GM21737 (cell line): ENCODE data around the gene FBXO44.
"Not testable (repeated sequence)": the region's sequence is repeated elsewhere in the genome, so short reads cannot be mapped to it uniquely, and the experiment has no call there.

ENCODE experiments used
- ATAC-seq: cut with Tn5 transposase; IDR thresholded peaks from one replicate; pipeline ENCODE4 v1.9.1; 2021; ENCODE audit warnings: mild to moderate bottlenecking, moderate library complexity; ENCODE audit not compliant: unreplicated experiment

The FBXO44 gene, protein sequence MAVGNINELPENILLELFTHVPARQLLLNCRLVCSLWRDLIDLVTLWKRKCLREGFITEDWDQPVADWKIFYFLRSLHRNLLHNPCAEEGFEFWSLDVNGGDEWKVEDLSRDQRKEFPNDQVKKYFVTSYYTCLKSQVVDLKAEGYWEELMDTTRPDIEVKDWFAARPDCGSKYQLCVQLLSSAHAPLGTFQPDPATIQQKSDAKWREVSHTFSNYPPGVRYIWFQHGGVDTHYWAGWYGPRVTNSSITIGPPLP

DNA sequence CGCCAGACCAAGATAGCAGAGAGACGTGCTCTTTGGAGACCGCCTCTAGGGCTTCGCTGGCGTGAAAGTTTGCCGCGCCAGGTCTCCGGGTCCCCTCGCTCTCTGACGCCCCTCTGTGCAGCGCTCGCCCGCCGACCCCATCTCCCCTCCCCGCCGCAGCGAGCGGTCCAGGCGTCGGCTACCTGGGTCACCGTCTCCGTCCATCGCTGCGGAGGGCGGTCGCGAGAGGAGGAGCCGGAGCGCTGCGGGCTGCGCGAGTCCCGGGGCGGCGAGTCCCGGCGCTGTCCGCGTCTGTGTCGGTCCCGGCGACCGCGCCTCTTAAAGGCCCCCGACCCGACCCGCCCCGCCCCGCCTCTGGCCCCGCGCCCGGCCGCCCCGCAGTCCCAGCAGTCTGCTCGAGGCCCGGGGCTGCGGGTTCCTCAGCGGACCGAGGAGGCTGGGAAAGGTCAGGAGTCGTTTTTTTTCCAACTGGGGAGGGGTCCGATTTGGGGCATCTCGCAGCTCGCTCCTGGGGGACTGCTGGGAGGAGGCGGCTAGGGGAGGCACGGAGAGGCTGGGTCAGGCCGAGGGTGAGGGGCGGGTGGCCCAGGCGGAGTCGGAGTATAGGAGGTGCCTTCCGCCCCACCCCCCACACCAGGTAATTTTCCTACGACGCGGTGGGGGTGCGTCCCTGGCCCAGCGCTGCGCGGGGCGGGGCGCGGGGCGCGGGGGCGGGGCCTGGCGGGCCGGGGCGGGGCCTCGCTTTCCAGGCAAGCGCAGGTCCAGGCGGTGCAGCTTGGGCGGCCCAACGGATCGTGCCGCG lies at the start of gene FBXO44, which contains the start of gene FBXO2:
TSS of gene FBXO44 (plus strand) at position 741 of the 802 bp plus-strand sequence. CDS start 959 bp downstream, outside the sequence.
TSS of gene FBXO2 (minus strand) at position 293 of the 802 bp plus-strand sequence. CDS start at position 204, 89 bp downstream.
- ATAC-seq, result peak; percentile 75

DNA sequence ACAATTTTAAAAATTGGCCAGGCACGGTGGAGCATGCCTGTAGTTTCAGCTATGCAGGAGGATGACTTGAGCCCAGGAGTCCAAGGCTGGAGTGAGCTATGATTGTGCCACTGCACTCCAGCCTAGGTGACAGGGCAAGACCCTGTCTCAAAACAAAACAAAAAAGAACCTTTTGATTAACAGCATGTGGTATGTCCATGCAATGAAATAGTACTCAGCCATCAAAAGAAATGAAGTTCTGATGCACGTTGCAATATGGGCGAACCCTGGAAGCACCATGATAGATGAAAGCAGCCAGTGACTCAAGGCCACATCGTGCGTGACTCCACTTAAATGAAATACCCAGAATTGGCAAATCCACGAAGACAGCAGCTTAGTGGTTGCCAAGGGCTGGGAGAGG lies 47.9 kb upstream of the FBXO44 start:
- no peak for ATAC-seq

DNA sequence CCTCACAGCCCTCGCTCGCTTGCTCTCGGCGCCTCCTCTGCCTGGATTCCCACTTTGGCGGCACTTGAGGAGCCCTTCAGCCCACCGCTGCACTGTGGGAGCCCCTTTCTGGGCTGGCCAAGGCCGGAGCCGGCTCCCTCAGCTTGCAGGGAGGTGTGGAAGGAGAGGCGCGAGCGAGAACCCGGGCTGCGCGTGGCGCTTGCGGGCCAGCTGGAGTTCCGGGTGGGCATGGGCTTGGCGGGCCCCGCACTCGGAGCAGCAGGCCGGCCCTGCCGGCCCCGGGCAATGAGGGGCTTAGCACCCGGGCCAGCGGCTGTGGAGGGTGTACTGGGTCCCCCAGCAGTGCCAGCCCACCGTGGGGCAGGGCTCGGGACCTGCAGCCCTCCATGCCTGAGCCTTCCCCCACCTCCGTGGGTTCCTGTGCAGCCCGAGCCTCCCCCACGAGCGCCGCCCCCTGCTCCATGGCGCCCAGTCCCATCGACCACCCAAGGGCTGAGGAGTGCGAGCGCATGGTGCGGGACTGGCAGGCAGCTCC lies 46.0 kb upstream of the FBXO44 start:
- not testable (repeated sequence) for ATAC-seq

DNA sequence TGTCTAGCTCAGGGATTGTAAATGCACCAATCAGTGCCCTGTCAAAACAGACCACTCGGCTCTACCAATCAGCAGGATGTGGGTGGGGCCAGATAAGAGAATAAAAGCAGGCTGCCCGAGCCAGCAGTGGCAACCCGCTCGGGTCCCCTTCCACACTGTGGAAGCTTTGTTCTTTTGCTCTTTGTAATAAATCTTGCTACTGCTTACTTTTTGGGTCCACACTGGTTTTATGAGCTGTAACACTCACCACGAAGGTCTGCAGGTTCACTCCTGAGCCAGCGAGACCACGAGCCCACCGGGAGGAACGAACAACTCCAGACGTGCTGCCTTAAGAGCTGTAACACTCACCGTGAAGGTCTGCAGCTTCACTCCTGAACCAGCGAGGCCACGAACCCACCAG lies 45.3 kb upstream of the FBXO44 start:
- not testable (repeated sequence) for ATAC-seq

DNA sequence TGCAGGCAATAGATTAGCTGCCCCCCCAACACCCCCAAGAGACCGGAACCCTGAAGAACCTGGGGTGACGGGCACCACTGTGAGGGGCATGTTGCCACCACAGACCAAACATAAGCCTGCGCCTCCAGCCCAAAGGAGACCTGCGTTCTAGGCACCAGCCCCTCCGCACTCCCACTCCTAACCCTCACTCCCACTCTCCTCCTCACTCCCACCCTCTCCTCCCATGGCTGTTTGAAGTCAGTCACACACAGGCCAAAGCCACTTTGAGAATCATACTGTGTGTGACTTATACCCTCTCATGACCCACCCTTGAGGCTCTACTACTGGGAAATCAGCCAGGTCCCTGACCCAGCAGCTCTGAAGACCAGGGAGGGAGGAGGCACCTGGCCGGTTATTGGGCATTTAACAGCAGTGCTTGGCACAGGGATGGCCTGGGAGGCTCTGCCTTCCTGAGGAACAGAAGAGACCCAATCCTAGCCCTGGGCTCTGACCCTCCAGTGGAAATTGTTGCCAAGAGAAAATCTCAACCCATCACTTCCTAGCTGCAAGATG lies 44.0 kb upstream of the FBXO44 start:
- no peak for ATAC-seq

DNA sequence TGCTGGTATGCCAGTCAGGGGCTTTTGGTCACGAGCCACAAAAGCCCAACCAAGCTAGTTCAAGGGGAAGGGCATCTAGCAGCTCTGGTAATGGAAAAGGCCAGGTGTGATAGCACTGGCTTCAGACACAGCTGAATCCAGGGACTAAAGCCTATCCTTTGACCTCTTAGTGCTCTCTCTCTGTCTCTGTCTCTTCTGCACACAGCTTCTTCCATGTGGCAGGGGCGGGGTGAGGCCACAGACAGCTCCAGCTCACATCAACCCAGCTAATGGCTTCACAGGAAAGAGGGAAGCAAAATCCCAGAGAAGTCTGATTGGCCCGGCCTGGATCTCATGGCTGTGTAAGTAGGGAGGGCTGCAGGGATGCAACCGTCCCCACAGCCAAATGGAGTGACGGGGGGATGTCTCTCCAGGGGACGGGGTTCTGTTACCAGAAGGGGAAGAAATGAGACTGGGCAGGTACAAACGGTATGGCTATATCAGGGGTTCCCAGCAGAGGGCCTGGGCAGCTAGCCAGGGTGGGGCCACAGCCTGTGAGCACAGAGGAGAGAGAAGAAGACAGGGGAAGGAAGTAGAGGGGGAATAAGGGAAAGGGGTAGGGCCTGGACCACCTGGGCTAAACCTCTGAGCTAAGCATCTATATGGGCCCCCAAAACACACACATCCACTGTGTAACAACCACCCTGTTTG lies 42.9 kb upstream of the FBXO44 start:
- ATAC-seq, result no peak

DNA sequence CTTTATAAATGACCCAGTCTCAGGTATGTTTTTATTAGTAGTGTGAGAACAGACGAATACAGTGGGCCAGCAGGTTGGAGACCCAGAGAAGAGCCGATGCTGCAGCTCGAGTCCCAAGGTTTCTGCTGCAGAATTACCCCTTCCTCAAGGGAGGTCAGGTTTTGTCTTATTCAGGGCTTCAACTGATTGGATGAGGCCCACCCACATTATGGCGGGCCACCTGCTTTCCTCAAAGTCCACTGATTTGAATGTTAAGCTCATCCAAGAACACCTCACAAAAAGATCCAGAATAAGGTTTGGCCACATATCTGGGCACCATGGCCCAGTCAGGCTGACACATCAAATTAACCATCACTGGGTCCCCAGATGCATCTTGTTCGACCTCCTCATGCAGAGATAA lies 41.3 kb upstream of the FBXO44 start:
- ATAC-seq, result no peak

DNA sequence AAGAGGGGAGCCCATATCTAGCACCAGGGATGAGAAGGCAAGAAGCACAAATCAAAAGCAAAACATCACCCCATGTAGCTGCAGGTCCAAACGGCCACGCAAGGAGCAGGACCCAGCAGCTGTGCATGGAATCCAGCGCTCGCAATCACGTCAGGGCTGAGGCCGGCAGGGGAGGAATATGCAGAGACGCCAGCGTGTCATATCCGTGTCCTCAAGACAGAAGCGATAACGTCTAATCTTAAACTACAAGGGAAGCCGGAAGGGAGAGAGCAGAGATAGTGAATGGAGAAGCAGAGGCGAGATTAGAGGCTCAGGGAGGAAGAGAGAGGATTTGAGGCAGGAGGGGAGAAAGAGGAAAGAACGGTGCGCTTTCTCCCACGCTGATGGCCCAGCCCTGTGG lies 39.6 kb upstream of the FBXO44 start:
- no peak for ATAC-seq

DNA sequence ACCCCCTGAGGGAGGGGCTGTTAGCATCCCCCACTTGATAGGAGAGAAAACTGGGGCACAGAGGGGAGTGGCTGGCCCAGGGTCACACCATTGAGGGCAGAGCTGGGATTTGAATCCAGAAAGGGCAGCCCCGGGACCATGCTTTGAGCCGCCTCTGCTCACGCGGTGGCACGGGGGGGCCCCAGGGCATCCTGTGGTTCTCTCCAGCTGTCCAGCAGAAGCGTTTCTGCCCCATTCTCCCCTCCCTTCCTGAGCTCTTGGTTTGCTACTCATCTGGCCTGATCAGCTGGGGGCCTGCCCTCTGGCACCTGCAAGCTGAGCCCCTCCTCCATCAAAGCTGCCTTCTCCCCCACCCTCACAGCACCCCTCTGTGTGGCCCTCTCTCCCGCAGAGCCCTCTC lies 37.9 kb upstream of the FBXO44 start:
- no peak for ATAC-seq

DNA sequence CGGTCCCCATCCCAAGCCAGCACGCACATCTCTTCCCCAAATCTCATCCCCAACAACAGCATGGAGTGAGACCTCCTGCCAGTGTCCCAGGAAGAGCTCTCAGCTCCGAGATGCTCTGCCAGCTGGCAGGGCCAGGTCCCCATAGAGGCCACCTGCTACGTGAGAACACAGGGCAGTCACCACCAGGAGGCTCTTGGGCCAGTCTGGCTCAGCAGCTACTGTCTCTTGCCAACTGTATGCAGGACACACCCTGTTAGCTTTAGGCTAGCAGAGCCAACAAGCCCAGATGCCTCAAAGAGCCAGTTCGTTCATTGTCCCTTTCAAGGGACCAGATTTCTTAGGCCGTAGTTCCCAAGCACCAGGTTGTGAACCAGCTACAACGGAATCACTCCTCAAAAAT lies 37.4 kb upstream of the FBXO44 start:
- no peak for ATAC-seq

DNA sequence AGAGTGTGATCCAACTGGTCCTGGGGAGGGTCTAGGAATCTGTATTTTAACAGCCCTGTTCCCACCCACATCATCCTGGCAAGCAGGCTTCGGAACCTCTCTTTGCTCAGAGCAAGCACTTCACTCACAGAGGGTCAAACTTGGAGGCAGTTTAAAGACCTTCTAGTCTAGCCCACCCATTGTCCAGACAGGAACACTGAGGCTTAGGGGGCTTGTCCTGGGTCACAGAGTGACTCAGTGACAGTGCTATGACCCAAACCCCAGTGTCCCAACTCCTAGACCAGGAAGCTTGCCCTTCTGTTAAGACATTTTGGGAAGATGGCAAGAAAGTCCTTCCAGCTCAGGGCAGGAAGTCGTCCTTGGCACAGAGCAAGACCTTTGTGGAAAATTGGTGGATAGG lies 36.9 kb upstream of the FBXO44 start:
- no peak for ATAC-seq

DNA sequence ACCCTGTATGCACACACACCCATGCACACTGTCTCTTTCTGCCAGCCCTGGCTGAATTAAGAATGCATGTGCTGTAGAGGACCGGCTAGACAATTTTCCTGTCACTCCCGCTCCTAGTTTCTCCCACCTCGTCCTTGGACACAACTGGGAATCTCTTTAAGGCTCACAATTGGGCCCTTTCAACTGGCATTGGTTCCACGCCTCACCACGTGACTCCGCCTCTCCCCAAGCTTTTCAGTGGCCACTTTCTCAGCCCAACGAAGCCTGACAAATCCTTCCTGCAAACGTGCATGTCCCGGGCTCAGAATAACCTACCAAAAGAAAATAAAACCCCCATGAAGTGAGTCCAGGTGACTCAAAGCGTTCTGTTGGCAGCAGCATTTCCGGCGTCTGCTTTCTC lies 34.3 kb upstream of the FBXO44 start:
- ATAC-seq, result no peak

DNA sequence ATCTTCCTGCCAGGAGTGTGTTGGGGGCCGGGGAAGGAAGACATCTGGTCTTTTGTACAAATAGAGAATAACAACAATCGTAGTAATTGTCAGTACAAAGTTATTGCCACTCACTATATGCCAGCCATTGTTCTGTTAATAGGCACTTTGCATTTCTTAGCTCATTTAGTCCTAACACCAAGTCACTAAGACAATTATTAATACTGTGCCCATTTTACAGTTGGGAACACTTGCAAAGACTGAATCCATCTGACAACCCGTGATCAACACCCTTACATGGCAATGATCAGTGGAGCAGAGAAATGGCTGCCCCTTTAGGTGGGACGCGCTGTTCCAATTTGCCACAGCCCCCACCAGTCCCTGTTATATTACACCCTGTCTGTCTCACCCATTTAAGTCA lies 33.8 kb upstream of the FBXO44 start:
- no peak for ATAC-seq

DNA sequence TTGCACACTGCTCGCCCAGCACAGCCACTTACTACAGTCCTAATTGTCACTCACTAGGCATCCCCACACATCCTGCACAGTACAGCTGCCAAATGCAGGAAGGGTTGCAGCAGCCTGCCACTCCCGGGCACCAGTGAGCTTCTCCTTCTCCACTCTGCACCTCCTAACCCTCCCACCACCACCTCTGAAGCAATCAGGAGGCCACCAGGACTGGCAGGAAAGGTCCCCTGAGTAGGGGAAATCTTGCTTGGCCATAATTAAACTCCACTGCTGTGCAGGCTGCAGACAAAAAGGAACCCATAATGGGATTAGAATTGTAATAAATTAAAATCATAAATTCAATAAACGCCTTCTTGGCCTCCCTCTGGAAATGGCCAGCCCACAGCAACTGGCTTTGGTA lies 32.3 kb upstream of the FBXO44 start:
- no peak for ATAC-seq

DNA sequence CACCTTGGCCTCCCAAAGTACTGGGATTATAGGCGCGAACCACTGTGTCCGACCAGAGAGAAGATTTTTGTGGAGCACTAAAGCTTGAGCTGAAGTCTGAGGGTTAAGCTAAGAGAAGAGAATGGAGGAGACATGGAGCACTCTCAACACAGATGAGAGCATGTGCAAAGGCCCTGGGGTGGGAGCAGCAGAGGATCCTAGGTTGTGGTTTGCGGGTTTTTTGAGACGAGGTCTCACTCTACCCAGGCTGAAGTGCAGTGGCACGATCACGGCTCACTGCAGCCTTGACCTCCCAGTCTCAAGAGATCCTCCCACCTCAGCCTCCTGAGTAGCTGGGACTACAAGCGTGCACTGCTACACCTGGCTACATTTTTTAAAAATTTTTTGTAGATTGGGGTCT lies 31.0 kb upstream of the FBXO44 start:
- no peak for ATAC-seq

DNA sequence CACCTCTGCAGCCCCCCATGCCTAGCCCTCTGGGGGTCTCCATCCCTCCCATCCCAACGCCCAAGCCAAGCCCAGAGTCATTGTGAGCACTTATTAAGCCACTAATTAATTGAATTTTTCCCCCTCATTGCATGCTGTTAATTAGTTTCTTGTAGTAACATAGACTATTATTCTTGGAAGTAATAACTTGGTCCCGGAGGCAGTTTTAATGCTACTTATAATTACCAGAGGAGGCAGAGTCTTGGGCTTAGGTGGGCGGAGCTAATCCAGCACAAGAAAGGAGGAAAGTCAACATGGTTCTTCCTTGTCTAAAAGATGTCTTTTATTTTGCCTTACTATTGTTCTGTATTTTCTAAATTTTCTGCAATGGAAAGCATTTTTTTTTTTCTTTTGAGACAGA lies 28.1 kb upstream of the FBXO44 start:
- no peak for ATAC-seq

DNA sequence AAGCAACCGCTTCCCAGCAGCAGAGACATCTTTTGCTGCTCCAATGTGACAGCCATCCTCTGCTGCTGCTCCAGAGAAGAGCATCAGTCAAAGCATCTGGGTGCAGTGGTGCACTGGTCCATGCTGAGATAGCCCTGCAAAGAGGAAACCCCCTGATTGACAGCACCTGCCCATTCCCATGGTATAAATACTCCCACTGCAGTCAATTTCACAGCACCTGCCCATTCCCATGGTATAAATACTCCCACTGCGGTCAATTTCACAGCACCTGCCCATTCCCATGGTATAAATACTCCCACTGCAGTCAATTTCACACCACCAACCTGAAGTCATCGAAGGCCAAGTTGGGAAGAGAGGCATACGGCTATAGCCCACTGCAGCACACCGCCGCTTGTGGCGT lies 25.9 kb upstream of the FBXO44 start:
- ATAC-seq, result no peak

DNA sequence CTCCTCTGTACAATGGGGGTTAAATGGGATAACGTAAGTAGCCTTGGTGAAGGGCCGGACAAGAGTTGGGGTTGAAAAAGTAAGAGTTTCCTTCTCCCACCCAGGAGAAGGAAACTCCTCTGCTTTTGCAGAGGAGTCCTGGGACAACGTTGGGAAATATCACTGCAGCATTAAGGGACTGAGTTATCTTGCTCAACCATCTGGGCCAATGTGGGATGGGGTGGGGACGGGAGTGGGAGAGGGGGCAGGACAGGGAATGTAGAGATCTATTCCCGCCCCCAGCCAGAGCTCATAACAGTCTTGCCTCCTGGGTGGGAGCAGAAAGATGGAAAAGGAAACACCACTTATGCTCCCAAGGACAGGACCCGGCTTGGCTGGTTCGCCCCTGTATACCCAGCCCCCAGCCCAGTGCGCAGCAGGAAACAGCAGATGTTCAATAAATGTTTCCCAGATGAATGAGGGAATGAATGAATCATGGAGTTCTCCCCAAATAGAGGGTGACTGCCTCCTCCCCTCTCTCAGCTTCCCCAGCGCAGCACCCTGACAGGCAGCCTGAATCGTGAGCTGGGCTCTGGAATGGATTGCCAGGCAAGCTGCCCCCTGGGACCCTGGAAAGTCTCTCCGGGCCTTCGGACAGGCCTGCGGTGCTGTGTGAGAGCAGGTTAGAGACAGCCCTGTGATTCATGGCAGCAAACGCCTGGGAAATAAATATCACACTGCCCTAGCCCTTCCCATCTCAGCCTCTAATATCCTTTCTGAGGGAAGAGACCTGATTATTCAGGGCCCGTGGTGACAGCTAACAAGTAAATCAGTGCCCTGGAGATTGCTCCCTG lies 25.3 kb upstream of the FBXO44 start:
- no peak for ATAC-seq

DNA sequence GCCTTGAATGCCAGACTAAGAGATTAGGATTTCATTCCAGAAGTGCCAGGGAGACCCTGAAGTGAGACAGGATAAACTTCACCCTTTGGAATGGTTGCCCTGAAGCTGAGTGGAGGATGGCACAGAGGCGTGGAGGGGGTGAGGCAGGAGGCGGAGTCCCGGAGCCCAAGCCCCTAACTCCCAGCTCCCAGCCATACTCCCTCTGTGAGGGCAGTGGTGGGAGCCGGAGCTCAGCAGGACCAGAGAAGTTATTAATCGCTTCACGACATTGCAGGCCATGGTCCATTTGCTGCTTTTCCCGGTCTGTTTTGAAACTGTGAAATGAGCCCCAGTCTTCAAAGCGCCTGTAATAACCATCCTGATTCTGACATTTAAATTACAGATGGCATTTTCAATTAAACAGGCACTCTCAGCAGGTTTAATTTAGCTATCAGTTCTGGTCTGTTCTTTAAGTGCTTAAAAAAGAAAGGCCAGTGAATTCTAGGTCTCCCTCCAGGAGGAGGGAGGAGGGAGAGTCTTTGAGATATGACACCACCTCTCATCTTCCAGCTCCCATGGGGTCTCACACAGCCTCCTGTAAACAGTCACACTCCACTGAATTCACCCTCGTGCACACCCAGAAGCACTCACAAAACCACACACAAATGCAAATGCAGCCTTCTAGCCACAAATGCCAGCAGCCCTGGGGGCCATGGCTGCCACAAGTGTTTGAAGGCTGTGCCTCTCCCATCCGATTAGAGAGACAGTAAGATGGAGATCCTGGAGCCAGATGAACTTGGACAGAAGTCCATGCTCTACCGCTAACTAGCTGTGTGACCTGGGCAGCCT lies 20.1 kb upstream of the FBXO44 start:
- ATAC-seq, result no peak
